ENCODE measurements around the gene CHST11.

Gene CHST11

GRCh38 chr12:104756901-104757300, 300.2 kb downstream of the CHST11 start:
- H3K79me2 ChIP-seq (ENCODE audit: insufficient read depth, low read length) = peaks cover 68% of the 10 kb centered on the region
- peaks cover 87% of the 10 kb centered on the region for H3K36me3 ChIP-seq (ENCODE audit: insufficient read depth, low read length)
- peaks cover 83% of the 10 kb centered on the region for H4K20me1 ChIP-seq (ENCODE audit: insufficient read depth, low read length)
- ATAC-seq (ENCODE audit: insufficient read depth, low read depth) (no peak), DNase-seq (no peak)
- H3K4me2 ChIP-seq (ENCODE audit: insufficient read depth, low read length) = no peak overlapping the region
- no peaks in the 10 kb centered on the region for H3K27me3 ChIP-seq (ENCODE audit: insufficient read depth, low read length, poor library complexity)
- H3K4me1 ChIP-seq (ENCODE audit: insufficient read depth, low read length) = no peaks in the 10 kb centered on the region
- H3K27ac ChIP-seq (ENCODE audit: low read length) = no peak overlapping the region
- no peaks in the 10 kb centered on the region for H3K9me3 ChIP-seq (ENCODE audit: insufficient read depth, low read length, severe bottlenecking)
- no peak overlapping the region for H3K4me3 ChIP-seq (ENCODE audit: low read depth in 1 of 2, low read length in 2 of 2)
- H3K9ac ChIP-seq (ENCODE audit: low read depth, low read length) = no peak overlapping the region
- no peak overlapping the region for H2AFZ ChIP-seq (ENCODE audit: low read depth, low read length)
- TF ChIP-seq EZH2 (IDR thresholded peaks at IDR 0.05; ENCODE audit: borderline replicate concordance, low read depth, low read length, severe bottlenecking) (no peak), CTCF (IDR thresholded peaks at IDR 0.05; ENCODE audit: borderline replicate concordance, extremely low read depth, low read length, poor library complexity, severe bottlenecking) (no peak)

- Histone ChIP-seq H3K4me3 (ENCODE audit: low read depth in 1 of 2, low read length in 2 of 2) (no peak overlapping the region), H3K4me1 (ENCODE audit: insufficient read depth, low read length) (no peaks in the 10 kb centered on the region), H3K27ac (ENCODE audit: low read length) (no peak overlapping the region), H3K27me3 (ENCODE audit: insufficient read depth, low read length, poor library complexity) (no peaks in the 10 kb centered on the region), H3K9me3 (ENCODE audit: insufficient read depth, low read length, severe bottlenecking) (no peaks in the 10 kb centered on the region), H2AFZ (ENCODE audit: low read depth, low read length) (no peak overlapping the region), H3K4me2 (ENCODE audit: insufficient read depth, low read length) (no peak overlapping the region), H3K79me2 (ENCODE audit: insufficient read depth, low read length) (peaks cover 51% of the 10 kb centered on the region), H3K36me3 (ENCODE audit: insufficient read depth, low read length) (peaks cover 72% of the 10 kb centered on the region), H3K9ac (ENCODE audit: low read depth, low read length) (no peak overlapping the region), H4K20me1 (ENCODE audit: insufficient read depth, low read length) (peaks cover 77% of the 10 kb centered on the region)
- DNase-seq = no peak
- no peak for TF ChIP-seq EZH2 (IDR thresholded peaks at IDR 0.05; ENCODE audit: borderline replicate concordance, low read depth, low read length, severe bottlenecking)
- no peak for TF ChIP-seq CTCF (IDR thresholded peaks at IDR 0.05; ENCODE audit: borderline replicate concordance, extremely low read depth, low read length, poor library complexity, severe bottlenecking)
- no peak for ATAC-seq (ENCODE audit: insufficient read depth, low read depth)
Measured at GRCh38 chr12:104758771-104759170, 302.0 kb downstream of the CHST11 start.

GRCh38 chr12:104761091-104761490, 304.3 kb downstream of the CHST11 start:
- H3K4me1 ChIP-seq (ENCODE audit: insufficient read depth, low read length) = no peaks in the 10 kb centered on the region
- no peak overlapping the region for H3K4me2 ChIP-seq (ENCODE audit: insufficient read depth, low read length)
- DNase-seq (no peak), ATAC-seq (ENCODE audit: insufficient read depth, low read depth) (peak; percentile 32; the same call in 1 of the 3 replicates)
- H3K79me2 ChIP-seq (ENCODE audit: insufficient read depth, low read length) = peaks cover 29% of the 10 kb centered on the region
- H3K4me3 ChIP-seq (ENCODE audit: low read depth in 1 of 2, low read length in 2 of 2) = no peak overlapping the region
- no peak overlapping the region for H2AFZ ChIP-seq (ENCODE audit: low read depth, low read length)
- H3K27me3 ChIP-seq (ENCODE audit: insufficient read depth, low read length, poor library complexity) = no peaks in the 10 kb centered on the region
- TF ChIP-seq CTCF (IDR thresholded peaks at IDR 0.05; ENCODE audit: borderline replicate concordance, extremely low read depth, low read length, poor library complexity, severe bottlenecking) (peak; percentile 24), EZH2 (IDR thresholded peaks at IDR 0.05; ENCODE audit: borderline replicate concordance, low read depth, low read length, severe bottlenecking) (no peak)
- peaks cover 52% of the 10 kb centered on the region for H3K36me3 ChIP-seq (ENCODE audit: insufficient read depth, low read length)
- peaks cover 60% of the 10 kb centered on the region for H4K20me1 ChIP-seq (ENCODE audit: insufficient read depth, low read length)
- H3K9ac ChIP-seq (ENCODE audit: low read depth, low read length) = no peak overlapping the region
- H3K27ac ChIP-seq (ENCODE audit: low read length) = no peak overlapping the region
- no peaks in the 10 kb centered on the region for H3K9me3 ChIP-seq (ENCODE audit: insufficient read depth, low read length, severe bottlenecking)

GRCh38 chr12:104761611-104762010, 304.9 kb downstream of the CHST11 start:
- peaks cover 55% of the 10 kb centered on the region for H4K20me1 ChIP-seq (ENCODE audit: insufficient read depth, low read length)
- no peak overlapping the region for H3K9ac ChIP-seq (ENCODE audit: low read depth, low read length)
- H3K27me3 ChIP-seq (ENCODE audit: insufficient read depth, low read length, poor library complexity) = no peaks in the 10 kb centered on the region
- H3K36me3 ChIP-seq (ENCODE audit: insufficient read depth, low read length) = peaks cover 47% of the 10 kb centered on the region
- ATAC-seq (ENCODE audit: insufficient read depth, low read depth) (no peak), DNase-seq (no peak)
- no peaks in the 10 kb centered on the region for H3K4me1 ChIP-seq (ENCODE audit: insufficient read depth, low read length)
- no peaks in the 10 kb centered on the region for H3K9me3 ChIP-seq (ENCODE audit: insufficient read depth, low read length, severe bottlenecking)
- H3K27ac ChIP-seq (ENCODE audit: low read length) = no peak overlapping the region
- peaks cover 24% of the 10 kb centered on the region for H3K79me2 ChIP-seq (ENCODE audit: insufficient read depth, low read length)
- H3K4me3 ChIP-seq (ENCODE audit: low read depth in 1 of 2, low read length in 2 of 2) = no peak overlapping the region
- H3K4me2 ChIP-seq (ENCODE audit: insufficient read depth, low read length) = no peak overlapping the region
- no peak overlapping the region for H2AFZ ChIP-seq (ENCODE audit: low read depth, low read length)
- no peak for TF ChIP-seq CTCF (IDR thresholded peaks at IDR 0.05; ENCODE audit: borderline replicate concordance, extremely low read depth, low read length, poor library complexity, severe bottlenecking)
- no peak for TF ChIP-seq EZH2 (IDR thresholded peaks at IDR 0.05; ENCODE audit: borderline replicate concordance, low read depth, low read length, severe bottlenecking)

All from DND-41 (cell line).